Measurements from ENCODE around the gene MYCL.

MYCL gene

DNA sequence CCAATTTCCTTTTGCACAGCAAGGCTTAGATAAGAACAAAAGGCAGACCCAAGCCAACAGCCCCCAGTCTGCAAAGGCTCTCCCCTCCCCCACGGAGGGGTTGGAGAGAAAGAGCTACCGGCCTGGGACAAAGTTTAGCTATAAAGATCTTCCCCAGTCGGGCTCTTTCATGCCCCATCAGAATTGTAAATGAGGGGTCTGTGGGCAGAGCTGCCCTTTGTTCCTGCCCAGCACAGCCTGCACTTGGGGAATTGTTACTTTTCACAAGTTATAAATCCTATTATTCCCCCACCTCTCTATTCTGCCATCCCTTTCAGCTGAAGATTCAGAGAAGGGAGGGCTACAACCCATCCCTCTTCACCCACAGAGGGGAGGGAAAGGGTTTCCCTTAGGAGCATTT lies 3.5 kb downstream of the MYCL start:
- H2AFZ ChIP-seq (ENCODE audit: low read depth, low read length), result no peak overlapping the region
- H3K4me1 ChIP-seq (ENCODE audit: low read length), result peaks cover 18% of the 10 kb centered on the region
- no peak overlapping the region for H3K4me3 ChIP-seq (ENCODE audit: low read length)
- H3K4me2 ChIP-seq (ENCODE audit: low read length), result no peak overlapping the region
- no peak for TF ChIP-seq EZH2phosphoT487 (IDR thresholded peaks at IDR 0.05; ENCODE audit: low read depth)
- H3K27me3 ChIP-seq (ENCODE audit: low read depth, low read length), result peaks cover 10% of the 10 kb centered on the region
- H3K9ac ChIP-seq (ENCODE audit: low read length), result no peak overlapping the region
- no peaks in the 10 kb centered on the region for H3K9me3 ChIP-seq (ENCODE audit: insufficient read depth, low read length)
- no peaks in the 10 kb centered on the region for H3K36me3 ChIP-seq (replicated peaks; ENCODE audit: low read depth, low read length)
- H3K27ac ChIP-seq (ENCODE audit: low read length), result no peak overlapping the region
- H4K20me1 ChIP-seq (ENCODE audit: insufficient read depth, low read length), result no peaks in the 10 kb centered on the region
- no peaks in the 10 kb centered on the region for H3K79me2 ChIP-seq (ENCODE audit: low read length)

DNA sequence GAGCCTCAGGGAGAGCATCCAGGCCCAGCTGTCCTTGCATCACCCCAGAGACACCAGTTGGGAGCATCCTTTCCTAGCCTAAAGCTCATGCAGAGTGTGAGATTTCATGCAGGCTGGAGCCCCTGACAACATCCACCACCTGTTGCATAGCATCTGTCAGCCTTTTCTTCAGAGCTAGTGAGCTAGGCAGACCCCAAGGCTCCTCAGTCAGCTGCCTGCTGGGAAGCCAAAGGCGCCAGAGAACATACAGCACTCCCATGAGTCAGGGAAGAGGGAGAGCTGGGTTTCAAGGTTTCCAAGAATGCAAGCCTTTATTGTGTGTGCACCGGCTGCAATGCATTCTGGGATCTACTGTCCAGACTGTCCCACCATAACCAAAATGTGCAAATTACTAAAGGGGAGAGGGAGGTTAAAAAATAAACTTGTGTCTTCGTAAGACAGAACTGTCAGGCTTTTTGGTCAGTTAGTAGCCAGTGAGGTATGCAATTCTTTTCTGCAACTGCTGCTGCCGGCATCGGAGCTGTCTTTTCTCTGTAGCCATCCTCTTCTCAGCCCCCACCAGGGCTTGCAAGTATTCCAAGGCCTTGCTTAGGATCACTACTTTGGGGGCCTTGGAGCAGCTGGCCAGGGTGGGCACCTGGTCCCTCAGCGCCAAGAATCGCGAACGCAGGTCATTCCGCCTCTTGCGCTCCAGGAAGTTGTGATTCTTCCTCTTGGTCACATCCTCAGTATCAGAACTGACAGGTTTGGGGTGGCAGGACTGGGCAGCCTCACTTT lies 4.6 kb downstream of the MYCL start:
- H3K4me1 ChIP-seq (ENCODE audit: low read length), result peaks cover 20% of the 10 kb centered on the region
- no peak overlapping the region for H3K9ac ChIP-seq (ENCODE audit: low read length)
- no peak overlapping the region for H3K4me3 ChIP-seq (ENCODE audit: low read length)
- TF ChIP-seq EZH2phosphoT487 (IDR thresholded peaks at IDR 0.05; ENCODE audit: low read depth), result no peak
- TF ChIP-seq, protein P1, sequence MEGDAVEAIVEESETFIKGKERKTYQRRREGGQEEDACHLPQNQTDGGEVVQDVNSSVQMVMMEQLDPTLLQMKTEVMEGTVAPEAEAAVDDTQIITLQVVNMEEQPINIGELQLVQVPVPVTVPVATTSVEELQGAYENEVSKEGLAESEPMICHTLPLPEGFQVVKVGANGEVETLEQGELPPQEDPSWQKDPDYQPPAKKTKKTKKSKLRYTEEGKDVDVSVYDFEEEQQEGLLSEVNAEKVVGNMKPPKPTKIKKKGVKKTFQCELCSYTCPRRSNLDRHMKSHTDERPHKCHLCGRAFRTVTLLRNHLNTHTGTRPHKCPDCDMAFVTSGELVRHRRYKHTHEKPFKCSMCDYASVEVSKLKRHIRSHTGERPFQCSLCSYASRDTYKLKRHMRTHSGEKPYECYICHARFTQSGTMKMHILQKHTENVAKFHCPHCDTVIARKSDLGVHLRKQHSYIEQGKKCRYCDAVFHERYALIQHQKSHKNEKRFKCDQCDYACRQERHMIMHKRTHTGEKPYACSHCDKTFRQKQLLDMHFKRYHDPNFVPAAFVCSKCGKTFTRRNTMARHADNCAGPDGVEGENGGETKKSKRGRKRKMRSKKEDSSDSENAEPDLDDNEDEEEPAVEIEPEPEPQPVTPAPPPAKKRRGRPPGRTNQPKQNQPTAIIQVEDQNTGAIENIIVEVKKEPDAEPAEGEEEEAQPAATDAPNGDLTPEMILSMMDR (IDR thresholded peaks at IDR 0.05; ENCODE audit: low read depth, low read length), result no peak
- H3K27ac ChIP-seq (ENCODE audit: low read length), result no peak overlapping the region
- H4K20me1 ChIP-seq (ENCODE audit: insufficient read depth, low read length), result no peaks in the 10 kb centered on the region
- H3K79me2 ChIP-seq (ENCODE audit: low read length), result no peaks in the 10 kb centered on the region
- H3K27me3 ChIP-seq (ENCODE audit: low read depth, low read length), result peaks cover 10% of the 10 kb centered on the region
- no peaks in the 10 kb centered on the region for H3K9me3 ChIP-seq (ENCODE audit: insufficient read depth, low read length)
- H2AFZ ChIP-seq (ENCODE audit: low read depth, low read length), result no peak overlapping the region
- no peaks in the 10 kb centered on the region for H3K36me3 ChIP-seq (replicated peaks; ENCODE audit: low read depth, low read length)
- no peak overlapping the region for H3K4me2 ChIP-seq (ENCODE audit: low read length)

DNA sequence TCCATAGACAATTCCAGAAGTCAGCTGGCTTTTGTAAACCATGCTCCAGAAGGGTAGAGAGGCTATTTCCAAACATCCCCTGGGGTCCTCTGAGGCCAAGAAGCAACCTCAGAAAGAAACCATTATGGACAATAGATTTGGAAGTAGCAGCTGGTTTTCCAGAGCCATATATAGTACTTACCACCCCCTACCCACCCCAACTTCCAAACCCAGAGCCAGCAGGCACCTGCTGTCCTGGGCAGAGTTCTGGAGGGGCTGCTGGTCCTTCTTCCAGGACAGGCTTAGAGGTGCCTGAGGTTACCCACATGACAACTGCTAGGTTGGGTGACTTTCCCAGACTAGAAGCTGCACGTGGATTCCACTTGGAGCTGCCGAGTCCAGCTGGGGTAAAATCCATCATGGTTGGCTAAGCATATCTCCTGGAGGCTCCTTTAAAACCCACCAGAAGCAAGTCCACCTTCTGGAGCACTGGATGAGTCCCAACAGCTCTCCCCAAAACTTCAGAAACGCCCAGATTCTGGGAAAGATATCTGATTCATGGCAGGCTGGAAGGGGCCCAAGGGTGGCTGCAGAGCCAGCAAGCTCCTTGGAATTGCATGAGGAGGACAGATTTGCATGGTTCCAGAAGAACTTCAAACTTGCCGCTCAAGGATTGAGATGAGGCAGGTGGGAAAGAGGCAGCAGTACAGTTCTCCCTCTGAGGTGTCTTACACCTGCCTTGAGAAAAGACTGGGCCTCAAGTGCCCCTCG lies 5.8 kb downstream of the MYCL start:
- Histone ChIP-seq H3K9me3 (ENCODE audit: insufficient read depth, low read length) (no peaks in the 10 kb centered on the region), H3K4me2 (ENCODE audit: low read length) (no peak overlapping the region), H3K79me2 (ENCODE audit: low read length) (no peaks in the 10 kb centered on the region), H2AFZ (ENCODE audit: low read depth, low read length) (no peak overlapping the region), H3K9ac (ENCODE audit: low read length) (no peak overlapping the region), H3K4me1 (ENCODE audit: low read length) (peaks cover 21% of the 10 kb centered on the region), H4K20me1 (ENCODE audit: insufficient read depth, low read length) (no peaks in the 10 kb centered on the region), H3K4me3 (ENCODE audit: low read length) (no peak overlapping the region), H3K36me3 (replicated peaks; ENCODE audit: low read depth, low read length) (no peaks in the 10 kb centered on the region), H3K27me3 (ENCODE audit: low read depth, low read length) (peaks cover 10% of the 10 kb centered on the region), H3K27ac (ENCODE audit: low read length) (no peak overlapping the region)
- TF ChIP-seq EZH2phosphoT487 (IDR thresholded peaks at IDR 0.05; ENCODE audit: low read depth), result no peak
- TF ChIP-seq, protein P1 (IDR thresholded peaks at IDR 0.05; ENCODE audit: low read depth, low read length), result no peak

DNA sequence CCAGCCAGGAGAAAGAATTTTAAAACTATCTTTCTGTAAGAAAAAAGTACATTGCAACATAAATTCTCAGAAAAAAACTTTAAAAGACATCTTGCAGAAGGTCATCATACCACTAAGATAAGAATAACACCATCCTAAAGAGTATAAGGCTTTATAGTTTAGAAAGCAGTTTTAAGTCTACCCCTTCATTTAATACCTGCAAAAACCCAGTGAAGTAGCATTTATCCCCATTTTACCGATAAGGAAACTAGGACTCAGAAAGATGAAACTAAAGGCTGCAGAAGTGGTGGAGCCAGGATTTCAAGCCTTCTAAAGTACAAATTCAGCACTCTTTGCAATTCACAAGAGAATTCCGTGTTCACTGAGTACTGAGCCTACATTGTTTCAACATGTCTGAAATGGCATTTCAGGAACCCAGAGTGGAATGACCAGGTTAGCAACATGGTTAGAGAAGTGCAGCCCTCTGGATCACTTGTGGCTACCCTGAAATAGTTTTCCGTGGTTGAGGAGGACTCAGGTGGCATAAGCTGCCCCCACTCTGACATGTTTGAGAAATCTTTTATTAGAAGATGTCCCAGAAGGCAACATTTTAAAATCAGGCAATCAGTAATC lies 6.7 kb downstream of the MYCL start:
- Histone ChIP-seq H3K4me1 (ENCODE audit: low read length) (peaks cover 22% of the 10 kb centered on the region), H3K4me2 (ENCODE audit: low read length) (no peak overlapping the region), H2AFZ (ENCODE audit: low read depth, low read length) (no peak overlapping the region), H3K79me2 (ENCODE audit: low read length) (no peaks in the 10 kb centered on the region), H3K27ac (ENCODE audit: low read length) (no peak overlapping the region), H3K9me3 (ENCODE audit: insufficient read depth, low read length) (no peaks in the 10 kb centered on the region), H3K9ac (ENCODE audit: low read length) (no peak overlapping the region), H3K27me3 (ENCODE audit: low read depth, low read length) (peaks cover 3% of the 10 kb centered on the region), H4K20me1 (ENCODE audit: insufficient read depth, low read length) (no peaks in the 10 kb centered on the region), H3K36me3 (replicated peaks; ENCODE audit: low read depth, low read length) (no peaks in the 10 kb centered on the region), H3K4me3 (ENCODE audit: low read length) (no peak overlapping the region)
- TF ChIP-seq, protein P1 (IDR thresholded peaks at IDR 0.05; ENCODE audit: low read depth, low read length), result no peak
